DOHH2 (cell line): Measurements from ENCODE around the gene GABARAPL1.

Experiments used
- EZH2phosphoT487 ChIP-seq: fragments of 200-600 bp; sonication (generic); IDR thresholded peaks from 2 replicates; pipeline ENCODE4 v1.6.1; 2017; ENCODE audit warnings: borderline replicate concordance, mild to moderate bottlenecking, antibody characterized with exemption, low read length, moderate library complexity, mixed read lengths
- TF ChIP-seq, protein P1 (sequence below): fragments of 200-600 bp; sonication (generic); IDR thresholded peaks from one replicate; pipeline ENCODE4 v1.5.1; 2014; ENCODE audit warnings: antibody characterized with exemption, mild to moderate bottlenecking, low read depth, low read length; ENCODE audit not compliant: poor library complexity, severe bottlenecking

DNA sequence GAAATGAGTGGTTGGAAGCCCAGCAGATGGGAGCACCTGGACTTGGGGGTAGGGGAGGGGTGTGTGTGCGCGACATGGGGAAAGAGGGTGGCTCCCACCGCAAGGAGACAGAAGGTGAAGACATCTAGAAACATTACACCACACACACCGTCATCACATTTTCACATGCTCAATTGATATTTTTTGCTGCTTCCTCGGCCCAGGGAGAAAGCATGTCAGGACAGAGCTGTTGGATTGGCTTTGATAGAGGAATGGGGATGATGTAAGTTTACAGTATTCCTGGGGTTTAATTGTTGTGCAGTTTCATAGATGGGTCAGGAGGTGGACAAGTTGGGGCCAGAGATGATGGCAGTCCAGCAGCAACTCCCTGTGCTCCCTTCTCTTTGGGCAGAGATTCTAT, 9.2 kb downstream of the GABARAPL1 start:
- TF ChIP-seq, protein P1, sequence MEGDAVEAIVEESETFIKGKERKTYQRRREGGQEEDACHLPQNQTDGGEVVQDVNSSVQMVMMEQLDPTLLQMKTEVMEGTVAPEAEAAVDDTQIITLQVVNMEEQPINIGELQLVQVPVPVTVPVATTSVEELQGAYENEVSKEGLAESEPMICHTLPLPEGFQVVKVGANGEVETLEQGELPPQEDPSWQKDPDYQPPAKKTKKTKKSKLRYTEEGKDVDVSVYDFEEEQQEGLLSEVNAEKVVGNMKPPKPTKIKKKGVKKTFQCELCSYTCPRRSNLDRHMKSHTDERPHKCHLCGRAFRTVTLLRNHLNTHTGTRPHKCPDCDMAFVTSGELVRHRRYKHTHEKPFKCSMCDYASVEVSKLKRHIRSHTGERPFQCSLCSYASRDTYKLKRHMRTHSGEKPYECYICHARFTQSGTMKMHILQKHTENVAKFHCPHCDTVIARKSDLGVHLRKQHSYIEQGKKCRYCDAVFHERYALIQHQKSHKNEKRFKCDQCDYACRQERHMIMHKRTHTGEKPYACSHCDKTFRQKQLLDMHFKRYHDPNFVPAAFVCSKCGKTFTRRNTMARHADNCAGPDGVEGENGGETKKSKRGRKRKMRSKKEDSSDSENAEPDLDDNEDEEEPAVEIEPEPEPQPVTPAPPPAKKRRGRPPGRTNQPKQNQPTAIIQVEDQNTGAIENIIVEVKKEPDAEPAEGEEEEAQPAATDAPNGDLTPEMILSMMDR, result no peak
- no peak for TF ChIP-seq EZH2phosphoT487
